ENCODE data around the gene PRL.

GRCh38 chr6:22239261-22239921 is 57.4 kb downstream of the PRL start:
- TF ChIP-seq POLR2A (IDR thresholded peaks at IDR 0.05), result no peak
- TF ChIP-seq CTCF (IDR thresholded peaks at IDR 0.05), result no peak
